ENCODE results near the gene SMIM27. TPM values are rescaled to one million over a fixed set of nuclear protein-coding genes. Genes with fewer than 3 reads are reported as not detected.

The SMIM27 gene
- total and polyA plus RNA-seq, 2 donors from 2014 or later = 14.6 to 36.9 TPM

DNA sequence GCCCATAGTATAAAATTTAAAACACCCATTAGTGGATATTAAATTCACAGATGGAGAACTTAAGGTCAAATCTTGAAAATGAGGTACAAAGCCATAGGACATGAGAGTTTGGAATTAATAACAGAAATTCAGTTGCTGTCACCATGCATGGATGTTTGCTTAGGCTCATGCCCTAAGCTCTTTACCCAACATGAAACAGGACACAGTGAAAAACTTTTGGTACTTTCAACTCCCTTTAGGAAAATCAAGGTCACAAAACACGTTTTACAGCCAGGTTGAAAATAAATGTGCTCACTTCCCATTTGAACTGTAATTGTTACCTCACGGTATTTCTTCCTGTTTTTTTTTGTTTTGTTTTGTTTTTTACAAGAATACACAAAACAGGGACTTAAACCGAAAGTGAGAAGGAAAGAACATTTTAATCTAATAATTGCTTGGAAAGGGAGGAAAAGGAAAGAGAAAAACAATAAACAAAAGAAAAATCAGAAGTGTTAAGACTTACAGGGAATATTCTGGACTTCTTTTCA is 6.3 kb downstream of the SMIM27 start:
- intact Hi-C loops (cut with DNase I) = no loop called here
- Histone ChIP-seq H3K9me3 (ENCODE audit: control insufficient read depth in 2 of 3, insufficient read depth in 1 of 3, low read length in 3 of 3) (no peaks in the 10 kb centered on the region), H3K4me1 (ENCODE audit: control insufficient read depth in 2 of 3, insufficient read depth in 2 of 3, low read depth in 1 of 3, low read length in 3 of 3) (peaks cover 0 to under 1% (median 0%) of the 10 kb centered on the region in 3 donors), H3K27ac (ENCODE audit: low read depth in 2 of 2, low read length in 2 of 2) (no peak overlapping the region), H3K36me3 (ENCODE audit: control insufficient read depth in 2 of 3, insufficient read depth in 3 of 3, low read length in 3 of 3) (no peaks in the 10 kb centered on the region), H3K9ac (ENCODE audit: low read length in 3 of 3) (no peak overlapping the region), H3K27me3 (ENCODE audit: control insufficient read depth, insufficient read depth, low read length) (no peaks in the 10 kb centered on the region), H3K4me3 (ENCODE audit: low read length in 3 of 3) (no peak overlapping the region)
- DNase-seq (no peak), FAIRE-seq (no peak)
- TF ChIP-seq, protein P1, sequence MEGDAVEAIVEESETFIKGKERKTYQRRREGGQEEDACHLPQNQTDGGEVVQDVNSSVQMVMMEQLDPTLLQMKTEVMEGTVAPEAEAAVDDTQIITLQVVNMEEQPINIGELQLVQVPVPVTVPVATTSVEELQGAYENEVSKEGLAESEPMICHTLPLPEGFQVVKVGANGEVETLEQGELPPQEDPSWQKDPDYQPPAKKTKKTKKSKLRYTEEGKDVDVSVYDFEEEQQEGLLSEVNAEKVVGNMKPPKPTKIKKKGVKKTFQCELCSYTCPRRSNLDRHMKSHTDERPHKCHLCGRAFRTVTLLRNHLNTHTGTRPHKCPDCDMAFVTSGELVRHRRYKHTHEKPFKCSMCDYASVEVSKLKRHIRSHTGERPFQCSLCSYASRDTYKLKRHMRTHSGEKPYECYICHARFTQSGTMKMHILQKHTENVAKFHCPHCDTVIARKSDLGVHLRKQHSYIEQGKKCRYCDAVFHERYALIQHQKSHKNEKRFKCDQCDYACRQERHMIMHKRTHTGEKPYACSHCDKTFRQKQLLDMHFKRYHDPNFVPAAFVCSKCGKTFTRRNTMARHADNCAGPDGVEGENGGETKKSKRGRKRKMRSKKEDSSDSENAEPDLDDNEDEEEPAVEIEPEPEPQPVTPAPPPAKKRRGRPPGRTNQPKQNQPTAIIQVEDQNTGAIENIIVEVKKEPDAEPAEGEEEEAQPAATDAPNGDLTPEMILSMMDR (IDR thresholded peaks at IDR 0.05; ENCODE audit: borderline replicate concordance, extremely low read depth, insufficient read depth) = no peak

DNA sequence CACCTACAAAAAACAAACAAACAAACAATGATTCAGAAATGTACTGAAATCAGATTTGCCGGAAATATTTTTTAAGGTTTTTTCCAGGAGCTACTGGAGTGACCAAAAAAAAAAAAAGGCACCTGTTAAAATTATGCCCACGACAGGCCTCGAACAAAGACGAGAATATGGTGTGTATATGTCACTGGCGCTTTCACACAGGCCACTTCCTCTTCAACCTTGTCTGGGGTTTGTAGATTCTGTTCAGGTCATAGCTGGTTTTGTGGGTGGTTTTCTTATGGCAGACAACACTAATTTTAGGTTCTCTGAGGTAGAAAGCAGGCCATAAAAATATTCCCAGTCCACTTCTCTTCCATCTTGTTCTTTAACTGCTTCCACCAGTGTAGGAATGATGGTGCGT is 13.8 kb downstream of the SMIM27 start:
- intact Hi-C loops (cut with DNase I) = no loop called here
- TF ChIP-seq, protein P1 (IDR thresholded peaks at IDR 0.05; ENCODE audit: borderline replicate concordance, extremely low read depth, insufficient read depth) = no peak
- Histone ChIP-seq H3K9ac (ENCODE audit: low read length in 3 of 3) (no peak overlapping the region), H3K36me3 (ENCODE audit: control insufficient read depth in 2 of 3, insufficient read depth in 3 of 3, low read length in 3 of 3) (peaks cover 4 to 20% (median 9%) of the 10 kb centered on the region in 3 donors), H3K27me3 (ENCODE audit: control insufficient read depth, insufficient read depth, low read length) (no peaks in the 10 kb centered on the region), H3K9me3 (ENCODE audit: control insufficient read depth in 2 of 3, insufficient read depth in 1 of 3, low read length in 3 of 3) (no peaks in the 10 kb centered on the region), H3K4me3 (ENCODE audit: low read length in 3 of 3) (no peak overlapping the region), H3K27ac (ENCODE audit: low read depth in 2 of 2, low read length in 2 of 2) (no peak overlapping the region), H3K4me1 (ENCODE audit: control insufficient read depth in 2 of 3, insufficient read depth in 2 of 3, low read depth in 1 of 3, low read length in 3 of 3) (no peaks in the 10 kb centered on the region)
- FAIRE-seq (no peak), DNase-seq (no peak)

DNA sequence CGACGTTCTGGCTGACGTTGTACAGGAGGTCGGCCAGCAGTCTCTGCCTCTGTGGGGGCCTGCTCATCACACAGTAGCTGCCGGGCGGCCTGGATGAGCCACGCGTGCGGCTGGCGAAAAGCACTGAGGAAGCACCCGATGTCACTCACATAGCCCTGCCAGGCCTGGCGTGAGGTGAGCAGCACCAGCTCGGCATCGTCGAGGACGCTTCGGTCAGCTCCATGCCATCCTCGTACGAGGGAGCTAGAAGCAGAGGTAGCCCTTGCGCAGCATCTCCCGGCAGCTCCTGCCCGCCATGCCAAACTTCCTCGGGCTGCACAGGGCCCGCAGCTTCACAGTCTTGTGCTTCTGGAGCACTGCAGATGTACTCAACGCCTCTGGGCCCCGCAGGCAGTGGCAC is 14.6 kb downstream of the SMIM27 start:
- FAIRE-seq = no peak
- DNase-seq = no peak
- Histone ChIP-seq H3K9ac (ENCODE audit: low read length in 3 of 3) (no peak overlapping the region), H3K4me1 (ENCODE audit: control insufficient read depth in 2 of 3, insufficient read depth in 2 of 3, low read depth in 1 of 3, low read length in 3 of 3) (peaks cover 0 to 1% (median 0%) of the 10 kb centered on the region in 3 donors), H3K4me3 (ENCODE audit: low read length in 3 of 3) (no peak overlapping the region), H3K36me3 (ENCODE audit: control insufficient read depth in 2 of 3, insufficient read depth in 3 of 3, low read length in 3 of 3) (peaks cover 4 to 20% (median 9%) of the 10 kb centered on the region in 3 donors), H3K9me3 (ENCODE audit: control insufficient read depth in 2 of 3, insufficient read depth in 1 of 3, low read length in 3 of 3) (no peaks in the 10 kb centered on the region), H3K27me3 (ENCODE audit: control insufficient read depth, insufficient read depth, low read length) (no peaks in the 10 kb centered on the region), H3K27ac (ENCODE audit: low read depth in 2 of 2, low read length in 2 of 2) (no peak overlapping the region)
- TF ChIP-seq, protein P1 (IDR thresholded peaks at IDR 0.05; ENCODE audit: borderline replicate concordance, extremely low read depth, insufficient read depth) = no peak
- intact Hi-C loops (cut with DNase I) = no loop called here

DNA sequence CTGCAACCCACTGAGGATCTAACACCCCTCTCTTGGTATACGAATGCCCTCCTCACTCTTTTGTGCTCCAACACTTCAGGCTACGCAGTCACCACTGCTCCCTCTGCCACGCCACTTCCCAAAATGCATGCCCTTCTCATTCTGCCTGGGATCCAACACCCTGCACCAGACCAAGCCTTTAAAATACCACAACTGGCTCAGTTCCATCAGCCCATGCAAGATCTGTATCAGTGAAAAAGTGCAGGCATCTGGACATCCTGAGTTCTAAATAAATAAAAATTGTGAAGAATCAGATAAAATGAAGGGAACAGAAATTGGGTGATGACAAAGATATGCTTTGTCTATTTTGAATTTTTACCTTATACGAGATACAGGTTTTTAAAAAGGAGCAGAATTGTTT is 18.1 kb downstream of the SMIM27 start:
- TF ChIP-seq, protein P1 (IDR thresholded peaks at IDR 0.05; ENCODE audit: borderline replicate concordance, extremely low read depth, insufficient read depth) = no peak
- intact Hi-C loops (cut with DNase I) = no loop called here
- H3K4me3 ChIP-seq (ENCODE audit: low read length in 3 of 3) = no peak overlapping the region
- peaks cover 4 to 16% (median 7%) of the 10 kb centered on the region in 3 donors for H3K36me3 ChIP-seq (ENCODE audit: control insufficient read depth in 2 of 3, insufficient read depth in 3 of 3, low read length in 3 of 3)
- H3K9ac ChIP-seq (ENCODE audit: low read length in 3 of 3) = no peak overlapping the region
- no peak for FAIRE-seq
- no peak overlapping the region for H3K27ac ChIP-seq (ENCODE audit: low read depth in 2 of 2, low read length in 2 of 2)
- no peaks in the 10 kb centered on the region for H3K9me3 ChIP-seq (ENCODE audit: control insufficient read depth in 2 of 3, insufficient read depth in 1 of 3, low read length in 3 of 3)
- no peak for DNase-seq
- peaks cover 2 to 5% (median 3%) of the 10 kb centered on the region in 3 donors for H3K4me1 ChIP-seq (ENCODE audit: control insufficient read depth in 2 of 3, insufficient read depth in 2 of 3, low read depth in 1 of 3, low read length in 3 of 3)
- no peaks in the 10 kb centered on the region for H3K27me3 ChIP-seq (ENCODE audit: control insufficient read depth, insufficient read depth, low read length)
